ENCODE measurements around the gene SEMA5A.

Gene SEMA5A

DNA sequence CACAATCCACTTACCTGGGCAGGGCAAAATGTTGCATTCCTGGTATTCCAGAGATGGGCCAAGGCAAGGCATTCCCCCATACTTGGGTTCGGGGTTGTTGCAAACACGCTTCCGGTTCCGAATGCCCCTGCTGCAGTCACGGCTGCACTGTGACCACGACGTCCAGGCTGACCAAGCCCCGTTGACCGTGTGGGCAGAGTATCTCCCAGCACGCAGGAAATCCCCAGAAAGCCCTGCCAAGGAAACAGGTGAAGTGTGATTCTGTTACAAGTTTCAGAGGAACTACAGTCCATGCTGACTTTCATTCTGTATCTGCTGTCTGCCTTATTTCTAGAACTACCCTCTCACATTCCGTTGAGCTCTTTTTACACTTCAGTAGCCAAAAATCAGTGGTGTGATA, 483.0 kb downstream of the SEMA5A start:
- Histone ChIP-seq H3K4me1 (ENCODE audit: insufficient read depth, low read length) (no peaks in the 10 kb centered on the region; the same call in 1 of the 2 replicates), H3K9me3 (ENCODE audit: control insufficient read depth, insufficient read depth, low read length) (no peaks in the 10 kb centered on the region), H3K9ac (ENCODE audit: low read depth, low read length) (no peak overlapping the region), H3K36me3 (ENCODE audit: insufficient read depth, low read length) (no peaks in the 10 kb centered on the region)

DNA sequence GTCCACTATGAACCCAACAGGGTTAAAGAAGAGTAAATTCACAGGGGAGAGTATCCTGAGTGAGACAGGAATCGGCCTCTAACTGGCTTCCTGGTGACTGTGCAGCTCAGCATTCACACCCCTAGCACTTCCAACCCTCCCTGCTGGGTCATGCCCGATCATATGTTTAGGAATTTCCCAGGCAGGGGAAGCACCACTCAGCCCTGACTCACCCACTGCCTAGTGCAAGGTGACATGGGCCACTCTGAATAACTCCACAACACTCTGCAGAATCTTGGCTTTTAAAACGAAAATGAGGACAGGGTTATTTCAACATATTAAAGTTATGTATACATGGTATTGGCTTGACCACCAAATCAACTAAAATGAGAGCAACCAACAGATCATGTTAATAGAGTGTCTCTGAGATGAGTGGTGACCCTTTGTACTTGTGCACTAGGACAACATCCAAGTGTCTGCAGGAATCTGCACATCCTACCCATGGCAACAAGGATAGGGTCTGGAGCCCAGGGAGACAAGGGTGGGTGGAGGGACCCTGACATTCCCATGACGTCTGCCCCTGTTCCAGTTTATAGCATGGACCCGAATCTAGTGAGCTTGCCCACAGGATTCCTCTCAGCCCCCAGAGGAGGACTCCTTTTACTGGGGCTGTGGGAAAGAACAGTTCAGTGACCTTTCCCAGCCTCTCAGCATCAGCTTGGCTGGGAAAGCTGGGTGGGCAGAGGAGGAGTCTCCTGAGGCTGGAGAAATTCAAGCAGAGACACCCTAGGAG, 485.8 kb downstream of the SEMA5A start:
- Histone ChIP-seq H3K9ac (ENCODE audit: low read depth, low read length) (no peak overlapping the region), H3K36me3 (ENCODE audit: insufficient read depth, low read length) (no peaks in the 10 kb centered on the region), H3K9me3 (ENCODE audit: control insufficient read depth, insufficient read depth, low read length) (no peaks in the 10 kb centered on the region), H3K4me1 (ENCODE audit: insufficient read depth, low read length) (no peaks in the 10 kb centered on the region; the same call in 1 of the 2 replicates)

DNA sequence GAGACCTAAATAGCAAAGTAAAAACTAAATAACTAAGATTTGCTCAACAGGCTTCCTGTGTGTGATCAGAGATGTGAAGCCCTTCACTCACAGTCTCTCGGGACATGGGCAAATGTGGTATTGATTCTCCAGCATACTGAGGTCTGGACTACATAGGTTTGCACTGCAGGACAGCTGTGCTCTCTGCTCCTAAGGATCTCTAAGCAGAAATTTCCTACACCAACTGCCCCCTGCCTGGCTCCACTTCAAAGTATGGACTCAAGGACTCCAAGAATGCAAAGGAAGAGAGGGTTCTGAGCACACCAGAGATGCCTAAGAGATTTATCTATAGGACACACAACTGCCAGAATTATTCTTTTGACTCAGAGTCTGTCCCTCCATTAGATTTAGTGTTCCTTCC, 487.2 kb downstream of the SEMA5A start:
- H3K4me1 ChIP-seq (ENCODE audit: insufficient read depth, low read length), result no peaks in the 10 kb centered on the region; the same call in 1 of the 2 replicates

DNA sequence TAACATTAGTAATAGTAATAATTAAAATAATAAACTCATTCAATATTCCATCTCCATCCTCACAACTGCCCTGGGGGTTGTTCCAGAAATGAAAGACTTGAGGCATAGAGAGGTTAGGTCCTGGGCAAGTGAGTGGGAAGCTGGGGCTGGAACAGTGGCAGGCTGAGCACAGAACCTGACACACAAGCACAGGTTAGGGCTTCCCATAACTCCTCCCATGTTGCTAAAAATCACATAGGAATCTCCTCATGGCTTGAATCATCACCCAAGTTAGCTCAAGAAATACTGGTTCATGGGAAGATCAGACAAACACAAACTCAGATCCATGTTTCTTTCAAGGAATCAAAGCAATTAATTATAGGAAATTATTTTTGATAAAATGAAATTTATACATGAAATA, 487.7 kb downstream of the SEMA5A start:
- no peaks in the 10 kb centered on the region for H3K36me3 ChIP-seq (ENCODE audit: insufficient read depth, low read length)
- no peaks in the 10 kb centered on the region; the same call in 1 of the 2 replicates for H3K4me1 ChIP-seq (ENCODE audit: insufficient read depth, low read length)
- no peaks in the 10 kb centered on the region for H3K9me3 ChIP-seq (ENCODE audit: control insufficient read depth, insufficient read depth, low read length)
- H3K9ac ChIP-seq (ENCODE audit: low read depth, low read length), result no peak overlapping the region

More for the DNA sequence above, 487.2 kb downstream of the SEMA5A start:
- Histone ChIP-seq H3K9me3 (ENCODE audit: control insufficient read depth, insufficient read depth, low read length) (no peaks in the 10 kb centered on the region), H3K36me3 (ENCODE audit: insufficient read depth, low read length) (no peaks in the 10 kb centered on the region), H3K9ac (ENCODE audit: low read depth, low read length) (no peak overlapping the region)

DNA sequence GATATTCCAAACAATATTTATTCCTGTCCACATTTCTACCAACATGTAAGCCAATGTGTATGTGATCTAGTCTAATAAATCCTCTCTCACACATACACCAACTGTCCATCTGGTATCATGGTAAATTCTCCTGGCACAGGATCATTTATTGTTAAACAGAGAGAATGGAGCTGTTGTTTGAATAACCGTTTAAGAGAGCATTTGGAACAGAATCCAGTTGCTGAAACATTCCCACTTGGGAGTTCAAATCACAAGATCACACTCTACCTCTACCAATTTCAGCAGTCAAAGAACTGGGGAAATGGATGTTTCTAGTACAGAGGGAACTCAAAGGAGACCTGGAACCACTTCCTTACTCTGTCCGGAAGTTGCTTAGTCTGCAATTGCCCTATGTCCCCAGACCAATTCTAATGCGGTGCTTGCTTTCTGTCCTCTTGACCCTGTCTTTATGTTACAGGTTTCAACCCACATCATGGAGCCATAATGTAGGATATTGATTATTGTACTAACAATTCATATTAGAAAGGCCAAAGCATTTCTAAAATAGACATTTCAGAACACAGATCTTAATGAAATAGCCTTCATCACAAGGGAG, 488.4 kb downstream of the SEMA5A start:
- no peak overlapping the region for H3K9ac ChIP-seq (ENCODE audit: low read depth, low read length)
- H3K36me3 ChIP-seq (ENCODE audit: insufficient read depth, low read length), result no peaks in the 10 kb centered on the region
- no peaks in the 10 kb centered on the region for H3K9me3 ChIP-seq (ENCODE audit: control insufficient read depth, insufficient read depth, low read length)
- H3K4me1 ChIP-seq (ENCODE audit: insufficient read depth, low read length), result no peaks in the 10 kb centered on the region; the same call in 1 of the 2 replicates

DNA sequence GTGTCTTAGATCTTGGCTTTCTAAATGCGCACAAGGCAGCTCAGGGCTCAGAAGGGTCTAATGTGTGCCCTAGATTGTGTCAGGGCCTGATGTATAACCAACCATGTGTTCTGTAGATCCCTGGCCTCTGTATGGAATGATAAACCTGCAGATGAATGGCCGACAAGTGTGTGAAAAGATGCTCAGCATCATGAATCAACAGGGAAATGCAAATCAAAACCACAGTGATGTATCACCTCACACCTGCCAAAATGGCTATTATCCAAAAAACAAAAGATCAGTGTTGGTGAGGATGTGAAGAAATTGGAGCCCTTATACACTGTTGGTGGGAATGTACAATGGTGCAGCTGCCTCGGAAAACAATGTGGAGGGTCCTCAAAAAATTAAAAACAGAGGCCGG, 489.8 kb downstream of the SEMA5A start:
- Histone ChIP-seq H3K36me3 (ENCODE audit: insufficient read depth, low read length) (no peaks in the 10 kb centered on the region), H3K4me1 (ENCODE audit: insufficient read depth, low read length) (no peaks in the 10 kb centered on the region; the same call in 1 of the 2 replicates), H3K9ac (ENCODE audit: low read depth, low read length) (no peak overlapping the region), H3K9me3 (ENCODE audit: control insufficient read depth, insufficient read depth, low read length) (no peaks in the 10 kb centered on the region)

DNA sequence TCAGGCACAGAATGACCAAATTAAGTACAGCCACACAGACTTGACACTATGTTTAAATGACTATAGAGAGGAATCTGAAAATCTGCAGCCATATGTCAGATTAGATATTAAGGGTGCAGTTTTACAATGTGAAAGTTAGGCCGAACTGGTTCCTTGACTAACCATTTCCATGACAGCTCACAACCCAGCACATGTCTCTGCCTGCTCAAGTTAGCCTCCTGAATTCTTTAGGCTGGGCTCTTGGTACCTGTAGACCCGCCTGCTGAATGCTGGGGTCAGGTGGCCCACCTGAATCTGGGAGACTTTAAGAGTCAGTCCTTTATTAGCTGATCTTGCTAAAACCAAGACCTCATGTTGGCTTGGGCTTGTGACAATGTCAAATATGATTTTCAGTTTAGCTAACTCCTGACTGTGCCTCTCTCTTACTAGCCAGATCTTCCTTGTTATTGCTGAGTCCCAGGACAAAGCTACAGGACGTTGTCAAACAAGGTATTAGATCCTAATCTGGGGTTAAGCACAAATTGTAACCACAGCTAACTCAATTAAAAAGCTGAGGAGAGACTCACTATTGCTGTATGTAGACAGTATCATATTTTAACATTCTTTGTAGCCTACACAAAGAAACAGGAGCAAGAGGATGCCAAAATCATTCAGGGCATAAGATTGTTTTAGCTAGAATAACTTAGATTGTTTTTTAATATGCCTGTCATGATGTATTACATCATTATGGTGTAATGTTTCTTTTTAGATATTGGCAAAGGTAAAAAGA, 490.9 kb downstream of the SEMA5A start:
- Histone ChIP-seq H3K4me1 (ENCODE audit: insufficient read depth, low read length) (no peaks in the 10 kb centered on the region; the same call in 1 of the 2 replicates), H3K36me3 (ENCODE audit: insufficient read depth, low read length) (no peaks in the 10 kb centered on the region), H3K9ac (ENCODE audit: low read depth, low read length) (no peak overlapping the region), H3K9me3 (ENCODE audit: control insufficient read depth, insufficient read depth, low read length) (no peaks in the 10 kb centered on the region)

DNA sequence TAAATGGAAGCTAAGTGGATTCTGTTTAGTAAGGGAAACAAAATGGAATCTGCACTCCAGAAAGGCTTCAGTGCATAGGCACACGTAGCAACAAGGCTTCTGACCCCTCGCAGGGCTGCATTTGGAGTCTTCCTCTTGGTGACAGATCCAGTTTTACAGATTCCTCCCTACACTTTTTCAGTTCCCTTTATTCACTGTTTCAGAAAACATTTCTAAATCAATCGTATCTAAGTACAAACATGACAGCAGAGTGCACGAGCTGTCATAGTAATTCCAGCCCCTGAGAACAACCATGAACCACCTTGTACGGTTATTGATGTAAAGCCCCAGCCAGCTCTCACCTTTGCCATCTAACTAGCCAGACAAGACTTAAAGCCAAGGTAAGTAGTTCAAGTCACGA, 491.6 kb downstream of the SEMA5A start:
- Histone ChIP-seq H3K9ac (ENCODE audit: low read depth, low read length) (no peak overlapping the region), H3K4me1 (ENCODE audit: insufficient read depth, low read length) (no peaks in the 10 kb centered on the region), H3K9me3 (ENCODE audit: control insufficient read depth, insufficient read depth, low read length) (no peaks in the 10 kb centered on the region), H3K36me3 (ENCODE audit: insufficient read depth, low read length) (no peaks in the 10 kb centered on the region)

DNA sequence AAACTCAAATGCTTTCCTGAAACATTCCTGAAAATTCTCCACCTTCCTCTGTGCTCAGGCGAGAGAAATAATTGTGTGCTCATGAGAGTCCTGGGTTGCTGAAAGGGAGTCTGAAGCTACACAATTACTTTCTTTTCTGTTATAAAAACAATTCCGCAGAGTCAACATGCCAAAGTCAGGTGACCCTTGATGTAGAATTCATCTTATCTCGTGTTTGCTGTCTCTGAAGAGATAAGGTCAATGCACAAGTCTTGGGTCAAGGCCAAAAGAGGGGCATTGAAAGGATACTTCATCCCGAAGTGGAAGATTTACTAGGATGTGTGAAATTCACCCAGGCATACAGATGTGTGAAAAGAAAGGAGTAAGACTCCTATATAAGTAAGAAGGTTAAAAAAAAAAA, 493.5 kb downstream of the SEMA5A start:
- no peak overlapping the region for H3K9ac ChIP-seq (ENCODE audit: low read depth, low read length)
- H3K9me3 ChIP-seq (ENCODE audit: control insufficient read depth, insufficient read depth, low read length), result no peaks in the 10 kb centered on the region
- no peaks in the 10 kb centered on the region for H3K4me1 ChIP-seq (ENCODE audit: insufficient read depth, low read length)
- H3K36me3 ChIP-seq (ENCODE audit: insufficient read depth, low read length), result no peaks in the 10 kb centered on the region

DNA sequence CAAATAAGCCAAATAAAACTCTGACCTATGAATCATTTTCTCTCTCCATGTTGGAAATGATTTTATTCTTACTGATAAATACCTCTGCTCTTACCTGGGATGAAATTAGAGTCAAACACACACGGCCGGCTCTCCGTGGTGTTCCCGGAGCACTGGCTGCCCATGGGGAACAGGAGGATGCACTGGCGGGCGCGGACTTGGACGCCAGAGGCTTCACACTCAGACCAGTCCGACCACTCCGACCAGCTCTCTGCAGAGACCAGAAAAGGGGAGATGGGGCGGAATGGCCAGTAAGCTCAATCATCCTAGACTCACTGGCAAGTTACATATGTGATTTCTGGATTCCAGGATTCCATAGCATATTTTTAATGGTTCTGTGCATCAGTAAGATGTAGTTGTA, 494.1 kb downstream of the SEMA5A start:
- Histone ChIP-seq H3K9me3 (ENCODE audit: control insufficient read depth, insufficient read depth, low read length) (no peaks in the 10 kb centered on the region), H3K9ac (ENCODE audit: low read depth, low read length) (no peak overlapping the region), H3K36me3 (ENCODE audit: insufficient read depth, low read length) (no peaks in the 10 kb centered on the region), H3K4me1 (ENCODE audit: insufficient read depth, low read length) (no peaks in the 10 kb centered on the region)

DNA sequence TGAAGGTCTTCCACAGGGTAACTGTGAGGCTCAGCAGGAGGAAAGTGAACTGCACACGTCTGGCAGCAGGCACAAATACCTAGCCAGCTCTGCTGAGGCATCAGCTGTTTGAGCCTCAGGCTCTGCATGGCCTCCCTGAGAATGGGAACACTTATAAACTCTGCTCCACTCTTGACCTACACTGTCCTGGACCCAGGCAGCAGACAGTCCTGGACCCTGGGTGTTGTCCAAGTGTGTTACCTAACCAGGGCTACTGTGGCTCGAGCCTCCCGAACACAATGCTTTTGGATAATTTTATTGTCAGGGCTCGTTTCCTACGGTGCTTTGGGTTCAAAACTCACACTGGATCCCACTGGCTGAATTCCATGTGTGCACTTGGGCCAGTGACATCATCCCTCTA, 497.9 kb downstream of the SEMA5A start:
- no peaks in the 10 kb centered on the region for H3K4me1 ChIP-seq (ENCODE audit: insufficient read depth, low read length)
- H3K9ac ChIP-seq (ENCODE audit: low read depth, low read length), result no peak overlapping the region
- H3K36me3 ChIP-seq (ENCODE audit: insufficient read depth, low read length), result no peaks in the 10 kb centered on the region
- no peaks in the 10 kb centered on the region for H3K9me3 ChIP-seq (ENCODE audit: control insufficient read depth, insufficient read depth, low read length)

DNA sequence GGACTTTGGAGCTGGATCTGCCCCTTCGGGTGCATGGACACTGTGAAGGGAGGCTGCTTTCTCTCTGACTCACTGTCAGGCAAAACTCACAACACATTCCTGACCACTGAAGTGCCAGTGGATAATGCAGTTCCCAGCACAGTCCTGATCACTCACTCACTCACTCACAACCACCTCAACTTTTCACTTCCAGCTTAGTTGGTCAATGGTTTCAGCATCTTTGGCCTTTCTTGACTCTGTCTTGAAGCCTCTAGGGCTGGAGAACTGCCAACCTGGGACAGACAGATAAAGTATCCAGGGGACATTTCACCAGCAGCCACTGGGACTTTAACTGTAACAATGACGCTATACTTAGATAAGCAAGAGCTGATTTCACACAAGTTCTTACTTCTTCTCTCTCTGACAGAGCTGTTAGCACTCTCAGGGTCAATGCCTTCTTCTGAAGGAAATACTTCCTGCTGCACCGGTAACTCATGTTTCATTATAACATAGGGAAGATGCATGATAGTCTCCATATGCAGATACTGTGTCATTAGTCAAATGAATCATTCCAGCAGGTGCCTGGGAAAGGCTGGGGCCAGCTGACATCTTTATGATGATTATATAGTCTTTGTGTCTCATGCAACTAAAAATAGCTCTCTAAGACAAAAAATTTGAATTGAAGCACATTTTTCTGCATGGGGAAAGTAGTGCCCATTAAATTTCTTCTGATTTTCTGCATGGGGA, 499.0 kb downstream of the SEMA5A start:
- H3K9ac ChIP-seq (ENCODE audit: low read depth, low read length), result no peak overlapping the region
- H3K36me3 ChIP-seq (ENCODE audit: insufficient read depth, low read length), result no peaks in the 10 kb centered on the region
- no peaks in the 10 kb centered on the region for H3K9me3 ChIP-seq (ENCODE audit: control insufficient read depth, insufficient read depth, low read length)
- no peaks in the 10 kb centered on the region for H3K4me1 ChIP-seq (ENCODE audit: insufficient read depth, low read length)

DNA sequence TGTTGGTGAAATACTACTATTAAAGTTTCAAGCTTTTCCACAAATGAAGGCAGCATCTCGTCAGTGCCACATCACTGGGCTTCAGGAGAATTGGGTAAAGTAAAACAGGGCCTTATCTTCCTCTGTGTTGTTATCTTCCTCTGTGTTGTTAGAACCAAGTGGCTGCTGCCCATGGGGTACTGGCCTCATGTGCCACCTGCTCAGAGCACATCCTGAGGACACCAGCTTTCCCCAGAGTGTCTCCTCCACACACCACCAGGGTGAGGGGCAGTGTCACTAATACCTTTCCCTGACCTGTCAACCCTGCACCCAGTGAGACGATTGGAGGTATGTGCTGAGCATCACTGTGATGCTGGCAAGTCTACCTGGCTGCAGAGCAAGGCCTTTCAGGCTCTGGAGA, 499.9 kb downstream of the SEMA5A start:
- no peaks in the 10 kb centered on the region for H3K9me3 ChIP-seq (ENCODE audit: control insufficient read depth, insufficient read depth, low read length)
- H3K36me3 ChIP-seq (ENCODE audit: insufficient read depth, low read length), result no peaks in the 10 kb centered on the region
- H3K4me1 ChIP-seq (ENCODE audit: insufficient read depth, low read length), result no peaks in the 10 kb centered on the region
- no peak overlapping the region for H3K9ac ChIP-seq (ENCODE audit: low read depth, low read length)

DNA sequence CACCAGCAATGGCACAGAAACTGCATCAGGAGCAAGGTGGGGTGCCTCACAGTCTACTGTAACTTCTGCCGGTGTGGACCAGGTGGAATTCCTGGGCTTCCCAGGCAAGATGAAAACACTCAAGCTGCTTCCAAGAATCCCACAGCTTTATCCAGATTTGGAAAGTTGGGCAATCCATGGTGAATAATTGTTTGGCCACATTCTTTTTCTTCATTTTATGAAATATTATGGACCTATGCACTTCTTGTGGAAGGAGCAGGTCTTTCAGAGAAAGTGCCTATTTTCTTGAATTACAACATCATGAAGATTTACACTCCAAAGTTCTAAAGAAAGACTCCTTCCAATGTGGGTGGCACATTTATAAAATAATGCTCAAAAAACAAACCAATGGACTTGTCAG, 503.6 kb downstream of the SEMA5A start:
- Histone ChIP-seq H3K4me1 (ENCODE audit: insufficient read depth, low read length) (no peaks in the 10 kb centered on the region), H3K36me3 (ENCODE audit: insufficient read depth, low read length) (no peaks in the 10 kb centered on the region), H3K9ac (ENCODE audit: low read depth, low read length) (no peak overlapping the region), H3K9me3 (ENCODE audit: control insufficient read depth, insufficient read depth, low read length) (no peaks in the 10 kb centered on the region)

Measured in ES-I3 (cell line).